Loucy (cell line): ENCODE measurements around the gene RRAS2.

Experiments used
- CTCF ChIP-seq: fragments of 200-600 bp; sonication (generic); conservative IDR thresholded peaks from 2 replicates; pipeline ENCODE4 v1.5.1; 2014; ENCODE audit warnings: mild to moderate bottlenecking, antibody characterized with exemption, low read length
- EZH2phosphoT487 ChIP-seq: fragments of 200-600 bp; IDR thresholded peaks from 2 replicates; pipeline ENCODE4 v1.6.1; 2018; ENCODE audit warnings: antibody characterized with exemption, mild to moderate bottlenecking, moderate library complexity, borderline replicate concordance

GRCh38 chr11:14361951-14362350, 3.0 kb upstream of the RRAS2 start:
- TF ChIP-seq CTCF (no peak), EZH2phosphoT487 (no peak)
